HG03103 (cell line): ENCODE data around the gene LDLRAD4.

Experiments
- ATAC-seq: cut with Tn5 transposase; IDR thresholded peaks from one replicate; pipeline ENCODE4 v1.9.1; 2021; ENCODE audit warnings: low read depth; ENCODE audit not compliant: unreplicated experiment

The LDLRAD4 gene

DNA sequence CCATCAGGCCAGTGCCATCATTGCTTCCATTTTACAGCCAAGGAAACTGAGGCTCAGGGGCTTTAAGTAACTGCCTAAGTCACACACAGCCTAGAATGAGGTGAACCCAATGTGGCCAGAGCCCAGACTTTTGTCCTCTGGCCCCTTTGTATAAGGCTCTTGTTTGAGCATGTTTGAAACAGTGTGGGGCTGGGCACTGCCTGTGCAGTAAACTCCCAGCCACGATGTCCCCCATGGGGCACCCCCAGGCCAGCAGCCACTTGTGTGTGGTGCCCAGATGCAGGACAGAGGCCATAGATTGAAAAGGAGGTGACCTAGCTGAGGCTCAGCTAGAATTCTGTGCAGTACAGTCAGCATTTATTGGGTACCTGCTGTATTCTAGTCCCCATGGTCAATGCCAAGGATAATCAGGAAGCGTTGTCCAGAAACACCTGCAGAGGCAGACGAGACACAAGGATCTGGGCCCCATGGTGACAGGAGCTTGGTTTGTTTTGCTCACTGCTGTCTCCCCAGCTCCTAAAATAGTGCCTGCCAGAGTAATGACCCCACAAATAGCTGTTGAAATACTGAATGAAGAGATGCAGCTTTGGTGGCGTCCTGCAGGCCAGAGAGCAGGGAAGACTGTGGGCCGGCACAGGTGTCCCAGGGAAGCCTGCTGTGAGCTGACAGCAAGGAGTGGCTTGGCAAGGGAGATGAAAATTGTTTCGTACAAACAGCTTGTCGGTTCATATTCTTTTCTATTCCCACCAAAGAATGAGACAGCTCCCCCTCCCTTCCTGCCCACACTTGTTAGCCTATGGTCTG lies 160.7 kb downstream of the LDLRAD4 start:
- no peak for ATAC-seq

DNA sequence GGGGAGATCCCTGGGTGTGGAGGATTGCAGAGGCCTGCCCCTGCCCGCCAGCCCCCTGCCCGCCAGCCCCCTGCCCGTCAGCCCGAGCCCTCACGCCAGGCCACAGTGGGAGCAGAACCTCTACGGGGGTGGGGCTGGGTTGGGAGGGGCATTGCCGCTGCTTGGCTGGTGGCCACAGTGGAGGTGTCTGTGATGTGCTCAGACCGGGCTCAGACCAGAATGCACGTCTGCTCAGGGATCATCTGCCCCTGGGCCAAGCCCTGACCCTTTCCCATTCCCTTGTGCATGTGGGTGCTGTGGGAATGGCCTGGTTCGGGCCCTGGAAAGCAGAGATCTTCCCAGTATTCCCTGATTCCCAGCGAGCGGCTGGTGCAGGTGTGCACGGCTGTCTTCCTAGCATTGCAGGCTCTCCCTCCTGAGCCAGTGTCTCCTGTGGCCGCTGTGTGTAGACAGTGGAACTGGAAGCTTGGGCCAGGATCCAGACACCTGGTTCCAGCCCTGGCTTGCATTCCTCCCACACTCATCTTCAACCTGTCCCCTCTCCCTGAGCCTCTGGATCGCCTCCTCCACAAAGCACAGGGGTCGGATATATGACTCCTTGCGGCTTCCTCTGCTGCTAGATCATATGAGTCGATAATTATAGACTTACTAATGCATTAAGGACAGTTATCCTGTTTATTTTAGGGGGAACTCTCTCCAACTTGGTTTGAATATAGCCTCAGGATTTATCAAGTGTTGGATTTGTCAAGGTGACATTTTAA lies 161.6 kb downstream of the LDLRAD4 start:
- no peak for ATAC-seq

DNA sequence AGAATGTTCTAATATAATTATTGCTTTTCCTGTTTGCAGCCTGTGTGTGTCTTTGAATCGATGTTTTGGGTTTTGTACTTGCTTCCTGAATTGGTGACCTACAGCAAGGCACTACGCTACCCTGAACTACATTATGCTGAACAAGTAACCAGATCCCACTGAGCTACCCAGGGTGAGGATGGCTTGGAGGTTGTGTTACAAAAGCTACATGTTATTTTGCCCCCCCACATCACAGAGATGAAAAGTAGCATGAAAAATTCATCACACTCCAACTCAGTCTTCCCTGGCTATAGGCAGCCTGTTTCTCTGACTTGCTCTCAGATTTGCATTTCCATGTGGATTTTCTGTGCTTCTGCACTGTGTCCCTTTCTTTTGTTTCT lies 162.1 kb downstream of the LDLRAD4 start:
- ATAC-seq, result no peak

DNA sequence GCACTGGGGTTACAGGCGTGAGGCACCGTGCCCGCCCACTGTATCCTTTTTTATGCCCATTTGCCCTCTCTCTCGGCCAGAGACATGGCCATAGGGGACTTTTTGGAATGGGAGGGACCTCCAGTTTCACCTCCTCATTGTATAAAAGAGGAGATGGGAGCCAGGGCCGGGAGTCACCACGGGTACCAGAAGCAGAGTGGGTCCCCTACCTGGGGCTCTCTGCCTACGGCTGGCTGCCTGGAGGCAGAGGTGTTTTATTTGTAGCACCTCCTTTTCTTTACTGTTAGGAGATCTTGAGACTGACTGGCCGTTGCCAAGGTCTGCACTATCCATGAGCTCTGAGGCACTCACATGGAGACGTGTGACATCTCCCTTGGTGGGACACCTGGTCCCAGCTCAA lies 162.8 kb downstream of the LDLRAD4 start:
- ATAC-seq, result no peak

DNA sequence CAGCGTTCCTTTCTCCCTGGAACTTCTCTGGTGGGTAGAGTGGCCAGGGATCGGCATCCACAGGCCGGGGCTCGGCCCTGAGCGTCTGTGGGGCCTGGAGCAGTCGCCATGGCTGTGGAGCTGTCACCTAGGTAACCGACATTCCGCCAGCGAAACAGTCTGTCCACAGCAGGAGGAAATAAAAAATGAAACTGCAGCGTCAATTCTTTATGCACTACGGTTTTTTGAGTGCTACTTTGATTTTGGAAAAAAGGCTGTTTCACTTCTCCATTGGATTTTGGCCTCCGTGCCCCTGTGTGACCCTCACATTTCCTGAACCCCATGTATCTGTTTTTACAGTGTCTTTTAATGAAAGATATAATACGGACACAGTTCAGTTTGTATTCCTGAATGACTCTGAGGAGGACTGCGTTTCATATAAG lies 163.4 kb downstream of the LDLRAD4 start:
- no peak for ATAC-seq

DNA sequence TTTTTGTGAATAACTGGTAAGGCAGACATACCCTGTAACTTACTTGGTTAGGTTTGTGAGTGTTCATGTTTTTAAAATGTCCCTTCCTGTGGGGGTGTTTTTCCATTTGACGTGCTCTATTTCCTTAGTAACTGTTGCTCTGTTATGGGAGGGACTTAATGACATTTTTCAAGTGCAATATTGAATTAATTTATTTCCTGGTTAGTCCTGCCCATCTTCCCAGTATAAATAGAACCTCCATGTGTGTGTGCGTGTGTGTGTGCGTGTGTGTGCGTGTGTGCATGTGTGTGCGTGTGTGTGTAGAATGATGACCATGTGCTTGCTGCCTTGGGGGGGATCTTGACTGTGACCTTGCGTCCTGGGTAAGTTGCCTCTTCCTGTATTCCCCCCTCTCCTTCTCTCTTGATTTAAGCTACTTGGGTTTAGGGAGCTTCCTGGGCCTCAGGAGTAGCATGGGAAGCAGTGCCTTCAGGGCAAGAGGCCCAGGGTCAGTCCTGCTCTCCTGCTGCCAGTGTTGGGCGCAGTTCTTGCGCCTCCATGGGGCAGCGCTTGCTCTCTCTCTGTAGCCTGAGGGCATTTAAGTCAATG lies 163.9 kb downstream of the LDLRAD4 start:
- no peak for ATAC-seq

DNA sequence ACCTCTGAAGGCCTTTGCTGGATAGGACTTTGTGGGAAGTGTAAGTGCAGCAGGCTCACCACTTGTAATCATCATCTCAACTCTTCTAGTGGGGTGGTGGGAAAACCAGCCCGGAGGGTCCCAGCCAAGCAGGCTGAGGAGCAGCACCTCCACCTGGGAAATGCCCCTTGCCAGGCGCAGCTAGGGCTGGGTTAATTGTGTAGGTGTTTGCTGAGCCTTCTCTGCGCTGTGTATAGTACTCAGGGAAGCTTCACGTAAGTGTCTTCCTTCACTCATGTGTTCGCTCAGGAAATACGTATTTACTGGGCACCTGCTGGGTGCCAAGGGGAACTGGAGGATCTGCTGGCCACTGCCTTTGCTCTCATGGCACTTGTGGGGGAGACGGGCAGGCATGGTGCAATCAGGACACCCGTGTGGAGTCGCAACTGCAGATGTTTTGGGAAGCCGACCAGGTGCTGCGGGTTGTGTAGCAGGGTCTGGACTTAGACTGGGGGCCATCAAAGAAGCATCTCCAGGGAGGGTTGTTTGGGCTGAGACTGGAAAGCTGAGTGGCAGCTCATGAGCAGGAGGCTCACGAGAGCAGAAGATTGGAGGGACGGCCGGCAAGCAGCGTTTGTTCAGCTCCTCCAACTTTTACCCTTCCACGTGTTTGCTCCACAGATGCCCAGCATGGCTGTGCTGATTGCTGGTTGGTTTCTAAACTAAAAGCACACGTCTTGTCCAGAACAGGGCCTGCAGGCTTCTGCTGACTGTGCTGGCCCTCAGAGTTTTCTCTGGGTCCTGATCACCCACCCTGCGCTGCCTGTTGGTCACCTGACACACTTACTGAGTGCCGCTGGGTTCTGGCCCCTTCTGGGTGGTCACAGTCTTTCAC lies 164.6 kb downstream of the LDLRAD4 start:
- ATAC-seq, result no peak

DNA sequence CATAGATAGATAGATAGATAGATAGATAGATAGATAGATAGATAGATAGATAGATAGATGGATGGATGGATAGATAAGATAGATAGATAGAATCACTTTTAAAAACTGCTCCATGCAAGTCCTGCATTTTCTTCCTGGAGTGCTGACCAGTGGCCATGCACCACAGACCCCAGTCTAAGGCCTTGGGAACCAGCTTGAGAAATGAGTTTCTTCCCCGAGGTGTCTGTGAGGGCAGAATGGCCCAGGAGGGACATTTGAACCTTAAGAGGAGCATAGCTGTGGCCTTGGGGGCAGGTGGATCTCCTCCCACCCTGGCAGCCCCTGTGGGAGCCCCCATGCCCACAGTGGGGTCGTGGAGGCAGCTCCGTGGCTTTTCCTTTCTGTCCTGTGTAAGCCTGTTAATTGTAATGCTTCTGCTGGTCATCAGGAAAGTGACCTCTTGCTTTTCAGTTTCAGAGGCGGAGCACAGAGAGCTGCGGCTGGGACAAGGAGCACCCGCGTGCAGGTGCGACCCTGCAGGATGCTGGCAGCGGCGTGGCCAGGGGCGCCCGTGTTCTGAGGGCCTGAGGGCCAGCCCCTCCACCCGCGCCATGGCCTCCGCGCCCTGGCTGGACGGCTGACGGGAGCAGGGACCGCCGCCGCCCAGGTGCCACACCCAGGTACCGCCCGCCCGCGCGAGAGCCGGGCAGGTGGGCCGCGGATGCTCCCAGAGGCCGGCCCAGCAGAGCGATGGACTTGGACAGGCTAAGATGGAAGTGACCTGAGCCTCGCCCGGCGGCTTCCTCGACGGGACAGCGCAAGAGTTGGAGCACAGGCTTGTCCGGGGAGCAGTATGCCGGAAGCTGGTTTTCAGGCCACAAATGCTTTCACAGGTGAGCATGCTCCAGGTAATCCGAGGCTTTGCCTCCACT lies 168.6 kb downstream of the LDLRAD4 start:
- no peak for ATAC-seq

DNA sequence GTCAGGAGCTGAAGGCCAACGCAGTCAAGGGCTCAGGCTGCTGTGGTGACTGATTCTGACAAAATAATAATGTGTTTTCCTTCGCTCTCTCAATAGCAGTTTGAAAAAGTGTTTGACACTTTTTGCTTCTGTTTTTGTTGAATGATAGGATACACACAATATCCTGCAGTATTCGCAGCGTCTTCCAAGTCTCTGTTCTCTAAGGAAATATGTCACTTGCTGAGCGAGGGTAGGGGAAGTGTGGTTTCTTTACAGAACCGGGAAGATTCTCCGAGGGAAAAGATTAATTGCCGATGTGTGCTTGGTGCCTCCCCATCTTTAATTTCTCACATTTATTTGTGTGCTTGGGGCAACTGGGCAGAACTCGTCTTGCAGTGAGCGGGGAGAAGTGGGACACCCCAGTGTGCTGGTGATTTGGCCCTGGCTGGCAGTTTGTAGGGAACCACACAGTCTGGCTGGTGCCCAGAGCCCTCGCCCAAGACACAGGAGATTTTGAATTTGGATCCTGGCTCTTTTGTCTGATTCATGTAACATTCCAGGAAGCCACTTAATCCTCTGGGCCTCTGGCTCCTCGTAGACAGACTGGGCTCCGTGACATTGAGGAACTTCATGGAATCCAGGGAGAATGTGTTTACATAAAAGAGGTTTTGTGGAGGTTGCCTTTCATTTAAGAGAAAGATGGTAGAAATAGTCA lies 169.4 kb downstream of the LDLRAD4 start:
- no peak for ATAC-seq

DNA sequence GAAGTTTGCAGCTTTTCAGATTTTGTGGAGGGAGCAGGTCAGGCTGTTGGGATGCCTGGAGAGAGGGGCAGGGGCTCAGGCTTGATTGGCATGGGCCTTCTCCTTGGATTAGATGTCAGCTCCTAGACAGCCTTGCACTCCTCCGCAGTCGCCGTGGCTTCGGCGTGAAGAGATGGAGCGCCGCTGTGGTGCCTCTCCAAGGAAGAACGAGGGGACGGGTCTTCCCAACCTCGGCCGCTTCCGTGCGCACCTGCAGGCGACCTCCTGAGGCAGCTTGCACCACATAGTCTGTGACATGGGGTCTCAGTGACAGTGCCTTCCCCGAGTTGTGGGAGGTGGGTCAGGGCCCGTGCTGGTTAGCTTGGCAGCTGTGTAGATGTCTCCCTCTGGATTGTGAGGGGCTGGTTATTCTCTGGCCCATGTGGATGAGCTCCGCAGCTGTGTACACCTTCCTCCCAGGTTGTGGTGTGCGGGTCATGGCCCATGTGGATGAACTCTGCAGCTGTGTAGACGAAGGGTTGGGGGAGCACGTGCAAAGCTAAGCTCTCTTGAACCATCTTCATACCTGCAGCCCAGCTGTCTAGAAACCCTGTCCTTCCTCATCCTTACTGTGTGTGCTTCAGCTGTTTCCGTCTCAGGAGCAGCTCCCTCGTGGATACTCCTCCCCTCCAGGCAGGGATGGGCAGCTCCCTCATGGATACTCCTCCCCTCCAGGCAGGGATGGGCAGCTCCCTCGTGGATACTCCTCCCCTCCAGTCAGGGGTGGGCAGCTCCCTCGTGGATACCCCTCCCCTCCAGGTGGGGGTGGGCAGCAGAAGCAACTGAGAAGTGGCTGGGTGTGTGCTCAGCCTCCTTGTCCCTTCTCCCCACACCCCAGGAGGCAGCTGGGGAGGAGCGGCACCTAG lies 170.3 kb downstream of the LDLRAD4 start:
- ATAC-seq, result no peak

DNA sequence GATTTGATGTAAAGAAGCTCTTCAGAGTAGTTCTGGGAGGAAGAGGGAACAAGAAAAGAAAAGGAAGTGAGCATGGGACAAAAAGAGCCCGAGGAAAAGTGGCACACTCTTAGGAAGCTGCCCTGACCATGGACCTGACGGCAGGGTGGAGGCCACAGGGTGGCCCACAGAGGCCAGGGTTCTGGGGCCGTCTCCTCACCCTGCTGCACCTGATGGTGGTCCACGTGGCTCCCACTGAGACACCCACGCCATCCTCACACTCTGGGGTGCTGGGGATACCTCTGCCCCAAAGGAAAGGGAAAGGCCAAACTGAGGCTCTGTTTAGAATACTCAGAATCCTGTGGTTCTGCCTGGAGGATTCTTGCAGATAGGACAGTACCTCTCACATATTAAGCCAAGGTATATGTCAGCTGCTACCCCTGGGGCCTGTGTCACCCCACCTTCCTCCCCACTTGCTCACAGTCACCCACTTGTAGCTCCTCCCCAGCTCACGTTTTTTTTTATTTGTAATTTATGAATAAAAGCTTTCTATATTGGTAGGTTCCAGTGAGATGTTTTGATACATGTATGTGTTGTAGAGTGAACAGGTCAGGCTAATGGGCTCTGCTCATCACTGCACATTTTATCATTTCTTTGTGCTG lies 171.1 kb downstream of the LDLRAD4 start:
- no peak for ATAC-seq

DNA sequence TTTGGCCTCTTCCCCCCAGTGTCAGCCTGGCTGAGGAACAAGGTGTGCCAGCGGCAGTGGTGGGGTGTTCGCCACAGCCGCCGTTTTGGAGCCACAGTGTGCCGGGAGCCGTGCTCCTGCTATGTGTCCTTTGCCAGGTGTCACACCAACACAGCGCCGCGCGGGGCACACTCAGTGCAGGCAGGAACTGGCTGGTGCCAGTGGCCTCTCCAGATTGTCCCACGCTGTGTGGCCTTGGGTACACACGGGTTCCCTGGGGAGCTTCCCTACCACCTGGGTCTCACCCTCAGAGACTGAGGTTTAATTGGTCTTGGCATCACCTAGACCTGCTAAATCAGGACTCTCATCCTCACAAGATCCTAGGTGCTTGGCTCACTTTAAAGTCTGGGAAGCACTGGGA lies 171.6 kb downstream of the LDLRAD4 start:
- no peak for ATAC-seq

DNA sequence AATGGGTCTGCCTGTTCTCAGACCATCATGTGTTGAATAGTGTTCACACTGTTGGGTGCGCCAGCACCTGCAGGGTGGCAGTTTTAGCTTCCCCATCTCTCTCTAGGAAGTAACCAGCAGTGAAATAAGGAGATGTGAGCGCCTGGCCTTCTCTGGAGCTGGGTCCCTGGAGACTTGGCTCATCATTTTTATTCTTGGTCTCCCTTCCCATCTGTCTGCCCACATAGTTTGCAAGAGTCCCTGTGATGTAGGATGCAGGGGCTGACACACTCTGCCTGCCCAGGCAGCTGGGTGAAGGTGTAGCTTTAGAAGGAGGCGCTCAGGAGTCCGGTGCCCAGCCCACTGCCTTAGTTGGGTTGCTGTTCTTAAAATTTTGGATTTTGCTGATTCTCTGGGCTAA lies 172.2 kb downstream of the LDLRAD4 start:
- ATAC-seq, result no peak

DNA sequence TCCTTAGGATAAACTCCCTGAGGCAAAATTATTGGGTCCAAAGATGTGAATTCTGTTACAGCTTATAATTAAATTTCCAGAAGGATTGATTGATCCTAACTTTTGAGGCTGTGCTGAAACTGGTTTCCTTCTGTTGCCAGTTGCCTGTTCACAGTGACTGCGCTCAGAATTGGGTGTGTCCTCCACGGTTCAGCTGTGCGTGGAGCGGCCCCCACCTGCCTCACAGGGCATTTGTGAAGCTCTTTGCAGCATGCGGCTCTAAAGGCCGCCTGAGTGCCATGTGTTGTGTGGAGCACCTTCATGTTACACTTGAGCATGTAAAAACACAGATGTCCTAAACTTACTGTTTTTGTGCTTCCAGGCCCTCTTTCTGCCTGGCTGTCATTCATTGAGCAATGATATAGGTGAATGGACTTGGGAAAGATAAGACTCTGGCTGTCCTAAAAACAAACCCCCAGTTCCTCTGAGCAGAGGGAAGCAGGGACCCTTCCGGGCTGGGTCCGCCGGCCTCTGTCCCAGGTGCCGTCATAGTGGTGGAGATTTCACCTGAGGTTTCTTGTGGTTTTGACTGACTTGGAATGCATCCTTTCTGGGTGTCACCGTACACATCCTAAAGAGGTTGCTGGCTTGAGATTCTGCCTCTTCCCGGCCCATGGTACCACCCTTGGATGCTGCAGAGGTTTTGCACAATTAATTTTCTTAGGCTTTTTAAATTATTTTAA lies 173.6 kb downstream of the LDLRAD4 start:
- ATAC-seq, result no peak

DNA sequence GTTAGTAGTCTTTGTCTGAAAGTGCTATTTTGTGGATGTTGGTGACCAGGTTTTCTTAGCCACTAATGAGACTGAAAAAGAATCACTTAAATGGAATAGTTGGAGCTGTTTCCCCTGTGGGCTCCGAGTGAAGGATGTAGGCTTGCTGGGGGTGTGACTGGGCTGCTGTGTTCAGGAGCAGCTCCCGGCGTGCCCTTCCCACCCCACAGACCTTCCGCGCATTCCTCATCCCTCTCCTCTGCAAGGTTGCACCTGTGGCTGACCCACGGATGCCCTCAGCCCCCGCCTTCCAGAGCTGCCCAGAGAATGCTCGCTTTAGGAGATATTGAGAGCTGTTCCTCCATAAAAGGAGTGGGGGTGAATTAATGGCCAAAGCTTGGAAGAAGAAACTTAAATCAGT lies 174.3 kb downstream of the LDLRAD4 start:
- ATAC-seq, result no peak

DNA sequence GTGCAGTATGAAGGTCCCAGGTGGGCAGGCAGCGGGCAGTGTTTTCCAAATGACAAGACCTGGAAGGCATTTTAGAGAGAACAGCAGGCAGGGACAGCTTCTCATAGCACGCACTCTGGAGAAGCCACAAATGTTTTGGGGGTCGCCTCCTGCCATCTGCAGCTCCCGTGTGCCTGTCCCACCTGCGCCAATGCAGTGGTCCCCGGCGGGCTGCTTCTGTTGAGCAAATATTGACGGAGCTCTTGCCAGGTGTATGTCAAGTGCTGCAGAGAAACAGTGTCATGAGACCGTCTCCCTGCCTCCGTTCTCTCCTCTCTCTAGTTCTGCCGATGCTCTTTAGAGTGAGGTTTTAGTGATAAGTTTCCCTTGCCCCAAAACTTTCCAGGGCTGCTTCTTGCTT lies 174.8 kb downstream of the LDLRAD4 start:
- ATAC-seq, result no peak

DNA sequence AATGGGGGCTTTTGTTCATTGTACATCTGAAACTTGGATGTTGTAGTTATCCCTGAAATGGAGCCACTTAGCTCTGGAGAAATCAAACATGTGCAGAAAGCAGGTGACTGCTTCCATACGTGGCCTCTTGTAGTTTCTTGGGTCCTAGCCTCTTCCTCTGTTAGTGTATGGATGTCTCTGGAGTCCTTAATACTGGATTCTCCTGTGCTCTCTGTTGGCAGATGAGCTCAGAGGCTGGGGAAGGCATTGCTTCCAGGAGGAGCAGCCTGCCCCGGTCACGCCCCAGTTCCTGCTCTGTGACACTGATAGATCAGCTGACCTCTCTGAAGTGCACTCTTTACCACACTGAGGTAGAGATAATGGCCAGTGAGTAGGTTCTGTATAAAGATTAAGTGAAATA lies 176.2 kb downstream of the LDLRAD4 start:
- no peak for ATAC-seq
